Breast epithelium (tissue), 3 donors: ENCODE measurements around the gene SYT1.

ENCODE experiments used
- POLR2AphosphoS5 ChIP-seq, 3 donors: sonication (generic); formaldehyde crosslinking; IDR thresholded peaks; one replicate each; pipeline ENCODE4 v1.6.1; 2017; ENCODE audit warnings: antibody characterized with exemption in 3 of 3
- TF ChIP-seq, protein P1 (sequence below), 3 donors: fragments of 450-650 bp; IDR thresholded peaks; one replicate each; pipeline ENCODE4 v1.5.1; 2016 to 2017; ENCODE audit warnings: antibody characterized with exemption in 3 of 3, mild to moderate bottlenecking in 3 of 3, moderate library complexity in 3 of 3

DNA sequence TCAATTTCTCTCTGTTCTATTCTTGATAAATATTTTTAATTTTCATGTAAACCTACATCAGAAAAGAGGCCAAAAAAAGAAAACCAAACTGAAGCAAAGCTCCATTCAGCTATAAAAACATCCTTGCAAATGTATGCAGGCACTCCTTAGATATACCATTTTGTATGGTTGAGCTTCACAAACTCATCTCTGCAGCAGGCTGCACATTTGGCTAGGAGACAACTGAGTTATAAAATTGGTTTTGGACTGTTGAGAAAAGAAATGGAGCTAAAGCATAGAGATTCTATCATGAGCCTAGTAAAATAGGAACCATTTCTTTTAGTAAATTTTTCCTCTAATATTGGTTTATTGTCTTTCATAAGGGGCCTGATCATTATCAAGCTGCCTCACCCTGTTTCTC, 156.4 kb downstream of the SYT1 start:
- TF ChIP-seq, protein P1, sequence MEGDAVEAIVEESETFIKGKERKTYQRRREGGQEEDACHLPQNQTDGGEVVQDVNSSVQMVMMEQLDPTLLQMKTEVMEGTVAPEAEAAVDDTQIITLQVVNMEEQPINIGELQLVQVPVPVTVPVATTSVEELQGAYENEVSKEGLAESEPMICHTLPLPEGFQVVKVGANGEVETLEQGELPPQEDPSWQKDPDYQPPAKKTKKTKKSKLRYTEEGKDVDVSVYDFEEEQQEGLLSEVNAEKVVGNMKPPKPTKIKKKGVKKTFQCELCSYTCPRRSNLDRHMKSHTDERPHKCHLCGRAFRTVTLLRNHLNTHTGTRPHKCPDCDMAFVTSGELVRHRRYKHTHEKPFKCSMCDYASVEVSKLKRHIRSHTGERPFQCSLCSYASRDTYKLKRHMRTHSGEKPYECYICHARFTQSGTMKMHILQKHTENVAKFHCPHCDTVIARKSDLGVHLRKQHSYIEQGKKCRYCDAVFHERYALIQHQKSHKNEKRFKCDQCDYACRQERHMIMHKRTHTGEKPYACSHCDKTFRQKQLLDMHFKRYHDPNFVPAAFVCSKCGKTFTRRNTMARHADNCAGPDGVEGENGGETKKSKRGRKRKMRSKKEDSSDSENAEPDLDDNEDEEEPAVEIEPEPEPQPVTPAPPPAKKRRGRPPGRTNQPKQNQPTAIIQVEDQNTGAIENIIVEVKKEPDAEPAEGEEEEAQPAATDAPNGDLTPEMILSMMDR (IDR thresholded peaks at IDR 0.05), result no peak
- no peak for TF ChIP-seq POLR2AphosphoS5 (IDR thresholded peaks at IDR 0.05)
